HG03460 (cell line): ENCODE data around the gene CCNL2.
A peak's percentile ranks its signal among the peaks of the same experiment; 100 is the strongest.

Source experiments
- ATAC-seq: cut with Tn5 transposase; IDR thresholded peaks from one replicate; pipeline ENCODE4 v1.9.1; 2021; ENCODE audit not compliant: unreplicated experiment

The CCNL2 gene

DNA sequence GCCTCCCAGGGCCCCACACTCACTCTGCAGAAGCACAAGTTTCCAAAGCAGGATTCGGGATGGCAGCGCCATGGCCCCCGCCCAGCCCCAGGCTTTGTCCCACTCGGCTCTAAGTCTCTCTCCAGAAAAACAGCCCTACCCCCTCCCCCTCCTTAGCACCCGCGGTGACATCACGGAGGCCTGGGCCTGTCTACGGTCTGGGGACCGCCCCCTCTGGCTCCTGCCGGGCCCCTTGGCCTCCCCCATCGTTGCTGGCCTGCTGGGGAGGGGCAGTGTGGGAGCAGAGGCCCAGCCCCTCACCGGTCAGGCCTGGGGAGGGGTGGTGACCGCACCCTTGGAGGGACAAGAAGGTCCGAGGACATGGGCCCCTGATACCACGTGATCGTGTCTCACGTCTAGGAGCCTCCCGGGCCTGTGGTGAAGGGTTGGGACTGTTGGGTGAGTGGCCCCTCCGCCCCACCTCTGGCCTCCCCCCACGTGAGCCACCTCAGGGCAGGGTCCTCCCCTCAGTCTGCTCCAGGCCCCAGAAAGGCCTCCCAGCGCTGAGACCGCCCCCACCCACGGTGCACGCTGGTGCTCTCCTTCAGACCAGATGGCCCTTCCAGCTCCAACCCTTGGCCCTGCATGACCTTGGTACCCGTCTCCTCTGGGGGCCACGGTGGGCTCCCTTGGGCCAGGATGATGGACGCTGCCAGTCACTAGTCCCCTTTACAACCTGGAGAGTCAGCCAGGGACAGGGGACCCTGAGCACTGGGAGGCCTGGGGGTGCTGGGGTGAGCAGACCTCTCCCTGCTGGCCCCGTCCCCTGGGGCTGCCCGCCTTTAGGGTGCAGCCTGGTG, 40.5 kb downstream of the CCNL2 start, which contains the start of gene MXRA8:
TSS of gene MXRA8 (minus strand) at position 123 of the 839 bp plus-strand sequence. CDS start at position 72, 51 bp downstream.
- no peak for ATAC-seq

DNA sequence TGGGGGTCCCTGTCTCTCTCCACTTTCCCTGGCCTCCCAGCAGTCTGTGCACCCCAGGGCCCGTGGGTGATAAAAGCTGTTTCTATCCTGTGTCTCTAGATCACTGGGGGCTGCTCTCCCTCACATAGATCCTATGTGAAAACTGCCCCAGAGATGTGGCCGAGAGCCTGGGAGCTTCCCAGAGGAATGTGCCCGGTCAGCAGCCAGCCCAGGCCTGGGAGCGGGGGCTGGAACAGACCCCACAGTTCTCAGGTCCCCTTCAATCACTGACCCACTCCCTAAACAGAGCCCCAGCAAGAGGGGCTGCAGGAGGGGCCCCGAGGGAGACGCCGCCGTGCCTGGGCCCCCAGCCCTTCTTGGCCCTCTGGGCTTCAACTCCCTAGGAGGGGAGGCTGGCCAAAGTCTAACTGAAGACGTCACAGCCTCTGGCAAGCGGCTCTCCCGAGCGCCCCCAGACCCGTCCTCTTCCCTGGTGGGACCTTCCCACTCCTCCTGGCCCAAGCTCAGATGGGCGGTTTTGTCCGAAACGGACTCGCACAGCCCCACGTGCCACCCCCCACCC, 41.2 kb downstream of the CCNL2 start:
- ATAC-seq = no peak

DNA sequence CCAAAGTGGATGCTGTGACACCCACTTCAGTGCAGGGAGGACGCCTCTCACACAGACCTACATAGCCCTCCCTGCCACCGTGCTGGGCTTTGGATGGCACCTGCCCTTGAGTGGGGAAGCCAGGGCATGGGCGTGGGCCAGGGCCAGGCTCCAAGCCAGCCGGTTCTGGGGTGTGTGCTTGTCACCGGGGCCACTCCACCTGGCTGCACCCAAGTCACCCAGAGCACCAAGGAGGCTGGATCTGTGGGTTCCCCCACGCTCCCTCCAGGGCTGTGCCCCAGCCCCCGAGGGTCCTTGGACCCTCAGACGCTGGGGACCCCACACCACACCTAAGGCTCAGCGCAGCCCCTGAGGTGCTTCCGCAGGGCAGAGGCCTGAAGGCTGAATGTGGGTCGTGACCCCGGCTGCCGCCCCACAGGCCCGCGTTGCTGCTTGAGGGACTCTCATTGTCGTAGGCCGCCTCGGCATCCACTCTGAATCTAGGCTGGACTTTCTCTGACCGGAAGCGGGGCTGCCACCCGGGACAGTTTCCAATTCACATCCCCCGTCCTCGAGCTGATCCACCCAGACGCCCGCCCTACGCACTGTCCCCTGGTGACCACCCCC, 42.2 kb downstream of the CCNL2 start:
- no peak for ATAC-seq

DNA sequence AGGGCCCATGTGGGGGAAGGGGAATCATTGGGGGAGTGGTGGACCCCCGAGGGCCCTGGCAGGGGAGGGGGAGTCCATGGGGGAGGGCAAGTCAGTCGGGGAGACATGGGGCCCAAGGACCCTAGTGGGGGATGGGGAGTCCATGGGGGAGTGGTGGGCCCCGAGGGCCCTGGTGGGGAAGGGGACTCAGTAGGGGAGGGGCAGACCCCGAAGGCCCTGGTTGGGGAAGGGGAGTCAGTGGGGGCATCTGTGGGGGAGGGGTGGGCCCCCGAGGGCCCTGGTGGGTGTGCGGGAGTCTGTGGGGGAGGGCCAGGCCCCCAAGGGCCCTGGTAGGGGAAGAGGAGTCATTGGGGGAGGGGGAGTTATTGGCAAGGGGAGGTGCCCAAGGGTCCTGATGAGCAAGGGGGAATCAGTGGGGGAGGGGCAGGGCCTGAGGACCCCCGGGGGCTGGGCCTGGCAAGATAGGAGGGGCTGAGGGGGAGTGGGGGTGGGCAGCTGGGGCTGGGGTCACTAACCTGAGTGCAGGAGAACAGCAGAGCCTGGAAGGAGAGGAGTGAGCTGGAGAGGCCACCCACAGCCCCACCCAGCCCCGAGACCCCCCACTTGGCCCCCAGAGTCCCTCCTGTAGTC, 42.9 kb downstream of the CCNL2 start:
- ATAC-seq = no peak

DNA sequence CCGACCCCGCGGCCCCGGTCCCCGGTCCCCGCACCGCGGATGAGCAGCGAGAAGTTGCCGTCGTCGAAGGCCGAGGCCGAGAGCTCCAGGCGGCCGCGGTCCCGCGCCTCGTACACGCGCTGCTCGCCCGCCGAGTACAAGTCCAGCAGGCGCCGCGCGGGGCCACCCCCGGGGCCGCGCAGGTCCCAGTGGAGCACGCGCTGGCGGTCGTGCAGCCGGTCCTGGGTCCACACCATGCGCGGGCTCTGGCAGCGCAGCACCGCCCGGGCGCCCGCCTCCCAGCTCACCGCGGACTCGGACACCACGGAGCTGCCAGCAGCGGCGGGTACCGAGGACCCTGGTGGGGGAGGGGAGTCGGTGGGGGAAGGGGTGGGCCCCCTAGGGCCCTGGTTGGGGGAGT, 43.7 kb downstream of the CCNL2 start:
- no peak for ATAC-seq

DNA sequence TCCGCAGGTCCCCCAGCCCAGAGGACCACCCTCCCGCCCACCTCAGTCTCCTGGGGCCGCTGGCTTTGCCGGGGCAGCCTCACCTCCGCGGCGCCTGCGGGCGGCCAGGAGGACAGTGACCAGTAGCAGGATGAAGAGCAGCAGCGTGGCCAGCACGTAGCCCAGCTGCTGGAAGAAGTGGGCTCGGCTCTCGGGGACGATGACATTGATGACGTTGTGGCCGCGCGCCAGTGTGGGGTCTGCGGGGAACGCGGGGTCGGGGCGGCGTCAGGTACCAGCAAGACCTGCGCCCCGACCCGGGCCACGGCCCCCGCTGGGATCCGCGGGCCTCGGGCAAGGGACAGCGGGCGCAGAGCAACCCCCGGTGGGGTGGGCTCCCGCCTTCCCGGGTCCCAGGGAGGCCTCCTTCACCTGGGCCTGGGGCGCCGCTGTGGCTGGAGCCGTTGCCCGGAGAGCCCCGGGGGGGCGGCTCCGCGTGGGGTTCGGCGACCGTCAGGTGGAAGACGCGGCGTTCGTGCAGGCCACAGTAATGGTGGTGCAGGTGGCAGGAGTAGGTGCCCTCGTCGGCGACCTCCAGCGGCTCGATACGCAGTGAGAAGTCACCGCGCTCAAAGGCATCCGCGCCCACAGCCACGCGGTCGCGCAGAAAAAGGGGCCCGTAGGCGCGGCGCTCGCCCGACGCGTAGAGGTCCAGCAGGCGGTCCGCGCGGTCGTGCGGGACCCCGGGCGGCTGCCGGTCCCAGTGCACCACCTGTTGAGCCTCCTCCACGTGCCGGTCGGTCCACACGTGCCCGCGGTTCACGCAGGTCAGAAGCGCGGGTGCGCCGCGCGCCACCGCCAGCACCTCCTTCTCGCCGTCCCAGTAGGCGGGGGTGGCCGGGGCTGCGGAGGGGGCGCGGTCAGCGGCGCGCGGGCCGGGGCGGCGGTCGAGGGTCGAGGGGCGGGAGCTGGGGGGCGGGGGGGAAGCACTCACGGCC, 44.6 kb downstream of the CCNL2 start:
- no peak for ATAC-seq

DNA sequence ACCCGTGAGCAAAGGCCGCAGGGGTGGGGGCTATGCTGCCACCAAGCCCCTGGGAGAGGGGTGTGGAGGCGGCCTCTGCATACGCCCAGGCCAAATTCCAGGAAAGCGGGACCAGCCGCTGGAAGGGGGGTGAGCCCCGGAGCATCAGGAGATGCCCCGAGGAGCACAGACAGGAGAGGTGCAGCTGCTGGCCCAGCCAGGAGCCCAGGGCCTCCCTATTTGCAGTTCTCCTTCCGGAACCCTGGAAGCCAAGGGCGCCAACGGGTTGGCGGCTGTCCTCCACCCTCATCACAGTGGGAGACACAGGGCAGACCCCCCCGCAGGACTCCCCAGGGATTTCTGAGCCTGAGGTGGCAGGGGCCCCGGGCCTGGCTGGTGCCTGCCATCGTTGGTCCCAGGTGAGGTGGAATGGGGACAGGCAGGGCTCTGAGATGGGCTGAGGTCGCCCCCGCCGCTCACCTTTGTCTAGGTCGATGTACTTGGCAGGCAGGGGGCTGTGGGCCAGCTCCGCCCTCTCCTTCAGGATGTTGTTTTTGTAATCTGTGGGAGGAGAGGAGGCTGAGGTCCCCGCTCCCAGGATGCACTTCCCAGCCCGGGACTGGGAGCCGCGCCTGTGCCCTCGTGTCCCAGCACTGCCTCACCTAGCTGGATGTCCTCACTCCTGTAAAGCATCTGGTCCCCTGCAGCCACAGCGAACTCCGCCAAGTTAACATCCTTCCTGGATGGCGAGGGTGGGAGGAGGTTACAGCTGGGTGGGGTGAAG, 45.6 kb downstream of the CCNL2 start:
- no peak for ATAC-seq

DNA sequence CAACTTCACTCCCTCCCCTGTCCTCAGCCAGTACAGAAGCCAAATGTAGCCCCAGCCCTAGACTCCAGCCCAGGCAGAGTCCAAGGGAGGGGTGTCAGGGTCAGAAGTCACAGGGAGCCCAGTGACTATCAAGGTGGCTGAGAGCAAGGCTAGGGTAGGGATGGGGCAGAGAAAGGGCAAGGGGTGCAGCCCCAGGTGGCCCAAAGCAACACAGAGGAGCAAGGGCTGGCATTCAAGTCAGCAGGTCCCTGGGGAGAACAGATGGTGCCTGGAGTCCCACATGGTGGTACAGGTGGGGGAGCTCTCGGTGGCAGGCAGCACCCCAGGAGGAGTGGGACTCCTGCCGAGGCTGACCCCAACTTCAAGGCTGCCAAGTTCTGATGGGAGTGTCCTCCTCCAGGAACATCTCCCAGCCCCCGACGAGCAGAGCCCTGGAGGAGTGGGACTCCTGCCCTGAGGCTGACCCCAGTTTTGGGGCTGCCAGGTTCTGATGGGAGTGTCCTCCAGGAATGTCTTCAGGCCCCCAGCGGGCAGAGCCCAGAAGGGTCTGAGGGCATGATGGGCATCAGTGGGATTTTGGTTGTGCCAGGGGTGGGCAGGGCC, 46.2 kb downstream of the CCNL2 start:
- ATAC-seq = no peak

DNA sequence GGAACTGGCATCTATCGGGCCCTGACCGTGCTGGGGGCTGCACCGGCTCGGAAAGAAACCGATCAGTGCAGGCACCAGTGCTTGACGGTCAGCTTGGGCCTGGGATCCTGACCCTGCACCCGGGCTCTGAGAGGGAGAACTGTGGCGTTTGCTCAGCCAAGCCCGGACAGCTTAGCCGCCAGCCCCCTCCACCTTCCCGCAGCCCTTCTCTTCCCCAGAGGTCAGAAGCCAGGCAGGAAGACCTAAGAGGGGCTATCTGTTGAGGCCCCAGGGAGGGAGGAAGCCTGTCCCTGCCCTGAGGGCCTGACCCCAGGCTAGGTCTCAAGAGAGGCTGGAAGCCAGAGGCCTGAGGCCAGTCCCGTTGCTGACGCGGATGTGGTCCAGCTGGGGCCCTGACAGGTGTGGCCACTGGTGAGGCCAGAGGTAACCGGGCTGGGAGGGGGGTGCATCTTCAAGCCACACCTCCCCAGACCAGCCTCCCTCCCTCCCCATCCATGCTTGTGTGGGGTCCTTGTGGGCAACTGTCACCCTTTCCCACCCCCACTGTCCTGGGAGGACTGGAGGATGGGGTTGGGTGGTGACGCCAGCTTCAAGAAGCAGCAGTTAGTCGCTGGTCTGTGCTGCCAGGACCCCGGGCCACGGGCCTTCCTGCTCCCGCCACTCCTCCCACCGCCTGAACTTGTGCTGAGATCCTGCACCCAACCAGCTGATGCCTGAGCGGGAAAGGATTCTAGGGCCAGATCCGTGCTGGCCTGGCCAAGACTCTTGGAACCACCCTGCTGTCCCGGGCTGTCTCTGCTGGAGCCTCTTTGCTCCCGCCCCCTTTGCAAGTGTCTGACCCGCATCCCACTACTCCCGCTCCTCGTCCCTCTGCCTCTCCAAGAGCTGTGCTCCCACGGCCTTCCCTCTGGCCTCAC, 47.4 kb downstream of the CCNL2 start:
- ATAC-seq = no peak

DNA sequence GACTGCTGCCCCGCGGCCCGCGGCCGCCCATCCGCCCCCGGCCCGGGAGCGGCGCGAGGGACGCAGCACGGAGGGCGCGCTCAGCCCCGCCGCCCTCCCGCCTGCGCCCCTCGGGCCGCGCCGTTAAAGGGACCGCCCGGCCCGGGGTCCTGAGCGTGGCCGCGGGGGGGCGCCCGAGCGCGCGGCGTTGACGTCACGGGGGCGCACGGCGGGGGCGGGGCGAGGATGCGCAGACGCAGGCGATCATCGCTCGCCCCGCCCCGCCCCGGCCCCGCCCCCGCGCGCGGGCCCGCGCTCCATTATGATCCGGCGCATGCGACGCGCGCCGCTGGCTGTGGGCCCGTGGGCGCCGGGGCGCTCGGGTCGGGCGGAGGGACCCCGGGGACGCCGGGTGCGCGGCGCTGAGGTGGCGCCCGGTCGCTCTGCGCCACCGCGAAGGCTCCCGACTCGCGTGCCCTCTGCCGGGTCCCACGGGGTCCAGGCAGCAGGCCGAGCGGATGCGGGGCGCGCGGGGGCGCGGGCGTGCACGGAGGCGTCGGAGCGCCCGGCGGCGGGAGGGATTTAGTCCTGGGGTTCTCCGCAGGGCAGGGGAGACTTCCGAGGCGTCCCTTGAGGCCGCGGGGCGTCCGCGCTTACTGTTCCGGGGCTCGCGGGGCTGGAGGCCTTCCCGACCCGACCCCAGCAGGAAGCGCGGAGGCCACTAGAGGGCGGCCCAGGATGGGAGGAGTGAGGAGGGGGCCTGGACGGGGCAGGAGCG, 49.7 kb downstream of the CCNL2 start, which contains the start of gene DVL1:
TSS of gene DVL1 (minus strand) at position 163 of the 757 bp plus-strand sequence. CDS start 353 bp downstream, outside the sequence.
- peak; percentile 57 for ATAC-seq

DNA sequence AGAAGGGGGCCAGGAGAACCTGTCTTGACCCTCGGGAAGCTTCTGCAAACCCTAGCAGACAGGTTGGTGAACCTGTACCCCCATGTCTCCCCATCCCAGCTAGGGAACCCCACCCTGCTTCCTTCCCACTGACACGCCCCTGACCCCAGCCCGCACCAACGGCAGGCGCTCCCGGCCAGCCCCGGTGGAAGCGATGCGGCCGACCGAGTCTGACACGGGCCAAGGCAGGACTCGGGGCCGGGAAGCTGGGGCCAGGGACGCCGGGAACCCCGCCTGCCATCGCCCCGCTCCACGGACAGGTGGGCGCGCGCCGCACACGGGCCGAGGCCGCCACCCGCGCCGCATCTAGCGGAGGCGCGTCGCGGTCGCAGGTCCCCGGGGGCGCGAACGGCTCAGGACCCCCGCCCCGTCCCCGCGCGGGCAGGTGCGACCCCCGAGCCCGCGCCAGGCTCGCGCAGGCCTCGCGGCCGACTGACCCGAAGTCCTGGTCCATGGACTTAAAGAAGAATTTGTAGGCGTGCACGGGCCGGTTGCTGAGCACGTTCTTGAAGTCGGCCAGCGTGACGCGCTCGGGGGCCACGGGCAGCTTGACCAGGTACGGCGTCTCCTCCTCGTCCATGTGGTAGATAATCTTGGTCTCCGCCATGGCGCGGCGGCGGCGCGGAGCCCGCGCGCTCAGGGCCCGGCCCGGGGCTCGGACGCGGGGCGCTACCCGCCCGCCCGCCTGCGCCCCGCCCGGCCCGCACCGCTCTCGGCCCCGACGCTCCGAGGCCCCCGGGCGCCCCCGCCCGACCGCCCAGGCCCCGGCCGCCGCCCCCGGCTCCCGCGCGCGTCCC, 50.5 kb downstream of the CCNL2 start:
- ATAC-seq = peak; percentile 30

DNA sequence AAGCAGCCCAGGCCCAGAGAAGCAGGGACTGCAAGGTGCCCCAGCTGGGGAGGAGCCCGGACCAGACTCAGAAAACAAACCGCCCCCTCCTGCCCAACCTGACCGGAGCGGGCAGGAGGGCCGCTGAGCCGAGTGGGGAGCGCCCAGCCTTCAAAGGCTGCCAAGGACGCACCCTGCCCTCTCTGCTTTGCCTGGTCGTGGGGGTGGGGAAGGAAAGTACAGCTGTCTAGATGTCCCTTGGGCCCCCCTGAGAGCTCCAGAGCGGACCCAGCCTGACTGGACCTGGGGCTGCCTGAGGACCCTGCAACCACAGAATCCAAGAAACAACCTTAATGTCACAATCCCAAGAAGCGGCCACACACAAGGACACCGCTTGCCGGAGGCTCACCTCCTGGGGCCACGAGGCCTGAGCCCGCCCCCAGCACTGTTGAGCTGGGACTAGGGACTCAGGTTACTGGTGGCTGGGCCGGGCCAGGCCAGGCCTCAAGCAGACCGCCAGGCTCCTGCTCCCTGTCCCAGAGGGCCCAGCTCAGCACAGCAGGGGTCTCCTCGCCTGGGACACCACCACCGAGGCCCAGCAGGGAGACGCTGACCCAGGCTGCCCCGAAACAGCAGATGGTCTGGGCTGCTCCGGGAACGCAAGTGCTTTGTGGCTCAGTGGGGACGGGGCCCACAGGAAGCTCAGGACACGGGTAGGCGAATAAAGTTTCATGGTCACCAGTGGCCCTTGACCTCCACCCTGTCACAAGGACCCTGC, 51.3 kb downstream of the CCNL2 start:
- no peak for ATAC-seq

DNA sequence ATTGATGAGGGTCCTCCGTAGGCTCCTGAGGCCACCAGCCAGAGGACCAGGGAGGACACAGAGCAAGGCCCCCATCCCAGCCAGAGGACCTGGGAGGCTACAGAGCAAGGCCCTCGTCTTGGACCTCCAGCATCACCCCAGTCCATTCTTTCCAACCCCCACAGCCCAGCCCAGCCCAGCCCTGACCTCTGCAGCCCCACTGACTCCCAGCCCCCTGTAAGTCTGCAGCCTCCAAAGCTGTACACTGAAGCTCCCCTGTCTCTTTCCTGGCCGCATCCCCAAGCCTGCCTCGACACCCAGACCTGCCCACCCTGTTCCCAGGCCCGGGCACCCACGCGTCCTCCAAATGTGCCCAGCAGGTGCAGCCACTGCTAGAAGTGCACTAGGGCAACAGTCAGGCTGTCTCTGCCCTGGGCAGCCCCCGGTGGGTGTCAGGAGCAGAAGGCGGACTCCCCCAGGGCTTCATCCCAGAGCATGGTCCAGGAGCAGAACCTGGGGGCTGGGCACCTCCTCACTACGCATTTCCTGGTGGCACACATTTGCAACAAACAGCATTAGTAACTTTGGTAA, 52.0 kb downstream of the CCNL2 start:
- no peak for ATAC-seq

DNA sequence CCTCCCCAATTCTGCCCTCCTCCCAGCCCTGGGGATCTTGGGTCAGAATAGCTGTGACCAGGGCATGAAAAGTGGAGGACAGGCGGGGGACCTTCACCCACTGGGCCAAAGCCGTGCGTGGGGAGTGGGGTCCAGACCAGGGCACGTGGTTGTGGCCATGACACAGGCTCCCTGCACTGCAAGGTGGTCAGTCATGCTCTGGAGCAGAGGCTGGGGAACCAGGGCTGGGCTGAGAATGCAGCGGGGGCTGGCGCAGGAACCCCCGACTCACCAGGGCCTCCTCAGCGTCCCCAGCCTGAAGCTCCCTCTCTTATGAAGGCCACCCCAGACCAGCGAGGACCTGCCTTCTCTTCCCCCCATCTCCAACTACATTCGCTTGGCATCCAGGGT, 52.6 kb downstream of the CCNL2 start:
- ATAC-seq = no peak

DNA sequence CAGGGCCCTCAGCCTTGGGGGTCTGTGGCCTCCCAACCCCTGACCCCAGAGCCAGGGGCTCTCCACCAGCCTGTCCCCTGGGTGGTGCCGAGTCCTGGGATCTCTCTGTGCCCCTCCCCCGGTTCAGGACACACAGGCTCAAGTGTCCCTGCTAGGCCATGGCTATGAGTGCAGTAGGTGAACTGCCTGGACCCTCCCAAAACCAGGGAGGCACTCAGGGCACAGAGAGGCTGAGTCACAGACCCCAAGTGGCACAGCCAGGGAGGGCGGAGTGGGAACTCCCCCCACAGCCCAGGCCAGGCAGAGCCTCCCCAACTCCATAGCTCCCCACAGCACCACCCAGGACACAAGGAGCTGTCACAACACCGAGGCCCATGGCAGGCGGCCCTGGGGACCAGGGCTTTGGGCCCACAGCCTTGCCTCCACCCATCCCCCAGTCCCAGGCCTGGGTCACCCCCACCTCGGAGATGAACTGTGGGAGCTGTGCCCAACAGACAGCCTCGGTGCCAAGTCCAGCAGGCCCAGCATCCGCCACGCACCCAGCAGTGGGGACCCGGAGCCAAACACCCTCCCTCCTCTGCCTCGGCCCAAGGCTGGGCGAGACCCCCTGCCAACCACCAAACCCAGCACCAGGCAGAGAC, 53.2 kb downstream of the CCNL2 start:
- no peak for ATAC-seq
